NCI-H526 treated with DMSO at 0.1 percent for 48 hours (cell line): ENCODE measurements around the gene CARD6.
"Not testable (repeated sequence)": the region's sequence is repeated elsewhere in the genome, so short reads cannot be mapped to it uniquely, and the experiment has no call there.

ENCODE experiments used
- DNase-seq: peaks from one replicate; lab custom pipeline; 2025; lab: John Stamatoyannopoulos, UW

The CARD6 gene

GRCh38 chr5:40828021-40828631, 13.0 kb upstream of the CARD6 start:
- no peak for DNase-seq

GRCh38 chr5:40828690-40829661, 12.2 kb upstream of the CARD6 start:
- no peak for DNase-seq

GRCh38 chr5:40829748-40830533, 11.2 kb upstream of the CARD6 start:
- no peak for DNase-seq

GRCh38 chr5:40831346-40832210, 9.6 kb upstream of the CARD6 start:
- no peak for DNase-seq

- no peak for DNase-seq
Observed at GRCh38 chr5:40832345-40832744, 8.8 kb upstream of the CARD6 start.

GRCh38 chr5:40833712-40834229, 7.4 kb upstream of the CARD6 start:
- no peak for DNase-seq

- no peak for DNase-seq
Observed at GRCh38 chr5:40834391-40834848, 6.7 kb upstream of the CARD6 start.

- peak; percentile 98 for DNase-seq
Observed at GRCh38 chr5:40834849-40835787, 6.0 kb upstream of the CARD6 start, which contains the start of gene RPL37. RPL37 (minus strand) TSS chr5:40835222; CDS start chr5:40835185, 37 bp downstream.

- DNase-seq = no peak
Observed at GRCh38 chr5:40838086-40838485, 3.1 kb upstream of the CARD6 start.

- no peak for DNase-seq
Observed at GRCh38 chr5:40842351-40842750, 1.2 kb downstream of the CARD6 start.

GRCh38 chr5:40844565-40844964, 3.4 kb downstream of the CARD6 start:
- no peak for DNase-seq

GRCh38 chr5:40846371-40846770, 5.2 kb downstream of the CARD6 start:
- no peak for DNase-seq

- no peak for DNase-seq
Observed at GRCh38 chr5:40847525-40847924, 6.4 kb downstream of the CARD6 start.

- DNase-seq = no peak
Observed at GRCh38 chr5:40853632-40854192, 12.5 kb downstream of the CARD6 start.

GRCh38 chr5:40860711-40861110, 19.5 kb downstream of the CARD6 start:
- DNase-seq = no peak

- not testable (repeated sequence) for DNase-seq
Observed at GRCh38 chr5:40865004-40865403, 23.8 kb downstream of the CARD6 start.

GRCh38 chr5:40866844-40867243, 25.7 kb downstream of the CARD6 start:
- DNase-seq = no peak

GRCh38 chr5:40869384-40869783, 28.2 kb downstream of the CARD6 start:
- no peak for DNase-seq

- no peak for DNase-seq
Observed at GRCh38 chr5:40871177-40871576, 30.0 kb downstream of the CARD6 start.

- not testable (repeated sequence) for DNase-seq
Observed at GRCh38 chr5:40872253-40872652, 31.1 kb downstream of the CARD6 start.
